AG08396 (cell line): ENCODE results near the gene FAM162A.
"Not testable (repeated sequence)": the region's sequence is repeated elsewhere in the genome, so short reads cannot be mapped to it uniquely, and the experiment has no call there.

Experiments
- DNase-seq: peaks from one replicate; pipeline ENCODE4 v3.0.0; 2012; ENCODE audit warnings: low spot score, mixed read lengths

FAM162A gene

GRCh38 chr3:122421101-122421500 lies 37.1 kb downstream of the FAM162A start:
- DNase-seq = no peak

GRCh38 chr3:122421836-122422235 lies 37.9 kb downstream of the FAM162A start:
- no peak for DNase-seq

- no peak for DNase-seq
Observed at GRCh38 chr3:122427857-122428471, 44.0 kb downstream of the FAM162A start.

- DNase-seq = no peak
Observed at GRCh38 chr3:122430371-122430770, 46.4 kb downstream of the FAM162A start.

GRCh38 chr3:122435950-122436349 lies 52.0 kb downstream of the FAM162A start:
- no peak for DNase-seq

- no peak for DNase-seq
Observed at GRCh38 chr3:122443090-122443489, 59.1 kb downstream of the FAM162A start.

GRCh38 chr3:122443762-122444490 lies 59.9 kb downstream of the FAM162A start:
- not testable (repeated sequence) for DNase-seq

- DNase-seq = not testable (repeated sequence)
Observed at GRCh38 chr3:122444491-122444887, 60.5 kb downstream of the FAM162A start.

GRCh38 chr3:122448218-122448617 lies 64.2 kb downstream of the FAM162A start:
- not testable (repeated sequence) for DNase-seq

- no peak for DNase-seq
Observed at GRCh38 chr3:122451371-122451770, 67.4 kb downstream of the FAM162A start.

GRCh38 chr3:122456074-122456473 lies 72.1 kb downstream of the FAM162A start:
- DNase-seq = no peak

GRCh38 chr3:122457706-122458105 lies 73.7 kb downstream of the FAM162A start:
- DNase-seq = no peak

GRCh38 chr3:122458992-122459391 lies 75.0 kb downstream of the FAM162A start:
- DNase-seq = peak; percentile 12

- DNase-seq = no peak
Observed at GRCh38 chr3:122461806-122462205, 77.8 kb downstream of the FAM162A start.
